Measurements from ENCODE around the gene RNU6-7. TPM values are rescaled to one million over a fixed set of nuclear protein-coding genes. Genes with fewer than 3 reads are reported as not detected.

The RNU6-7 gene
- total RNA-seq (2014; rRNA removed; shearing (Covaris generic)) = not detected in 2 replicates

DNA sequence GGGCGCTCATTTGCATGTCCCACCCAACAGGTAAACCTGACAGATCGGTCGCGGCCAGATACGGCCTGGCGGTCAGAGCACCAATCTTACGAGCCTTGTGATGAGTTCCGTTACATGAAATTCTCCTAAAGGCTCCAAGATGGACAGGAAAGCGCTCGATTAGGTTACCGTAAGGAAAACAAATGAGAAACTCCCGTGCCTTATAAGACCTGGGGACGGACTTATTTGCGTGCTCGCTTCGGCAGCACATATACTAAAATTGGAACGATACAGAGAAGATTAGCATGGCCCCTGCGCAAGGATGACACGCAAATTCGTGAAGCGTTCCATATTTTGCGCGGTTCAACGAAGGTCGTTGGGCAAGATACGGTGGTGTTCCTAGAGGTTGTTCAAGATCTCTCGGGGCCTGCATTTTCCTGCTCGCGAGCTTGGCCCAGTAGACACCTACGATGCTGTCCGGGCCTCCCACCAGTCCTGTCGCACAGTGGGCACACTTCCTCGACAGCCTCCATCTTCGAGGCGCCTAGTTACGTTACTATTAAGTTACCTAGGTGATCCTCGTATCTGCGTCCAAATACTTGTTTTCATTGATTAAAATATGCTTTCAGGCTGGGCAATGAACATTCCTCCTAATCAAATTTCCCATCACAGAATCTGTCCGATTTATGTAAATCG, at the start of gene RNU6-7:
Gene RNU6-7, plus strand, starts transcription at position 230 of the 675 bp plus-strand sequence.
- no peak for DNase-seq (ENCODE audit: low spot score)

DNA sequence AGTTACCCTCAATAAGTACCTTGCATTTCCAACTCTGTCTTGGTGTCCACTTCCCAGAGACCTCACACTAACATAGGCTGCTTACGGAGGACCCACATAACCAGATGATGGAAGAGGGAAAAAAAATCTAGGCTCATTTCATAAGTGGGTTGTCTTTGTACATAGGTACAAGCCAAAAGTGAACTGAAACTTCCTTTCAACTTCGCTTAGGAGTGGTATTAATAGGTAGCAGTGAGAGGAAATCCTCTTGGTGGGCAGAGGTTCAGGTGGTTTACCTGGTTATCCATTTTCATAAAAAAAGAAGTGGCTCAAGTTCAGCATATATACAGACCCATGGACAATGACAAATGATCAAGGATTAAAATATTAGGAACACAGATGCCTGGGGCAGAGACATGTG, 35.8 kb upstream of the RNU6-7 start:
- no peak for DNase-seq (ENCODE audit: low spot score)

DNA sequence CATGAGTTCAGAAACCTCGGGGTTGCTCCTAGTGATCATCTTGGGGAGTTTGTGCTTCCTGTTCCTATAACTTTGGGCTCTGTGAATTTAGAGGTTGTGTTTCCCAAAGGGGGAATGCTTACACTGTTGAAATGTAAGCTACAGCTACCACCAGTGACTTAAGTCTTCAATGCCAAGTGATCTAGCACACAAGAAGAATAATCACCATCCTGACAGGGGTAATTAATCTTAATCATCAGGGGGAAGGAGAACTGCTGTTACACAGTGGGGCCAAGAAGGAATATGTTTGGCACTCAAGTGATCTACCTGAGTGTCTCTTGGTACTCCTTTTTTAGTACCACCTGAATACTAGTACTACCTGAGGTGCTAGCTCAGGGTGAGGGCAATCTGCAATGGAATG, 34.9 kb upstream of the RNU6-7 start:
- DNase-seq (ENCODE audit: low spot score) = no peak

DNA sequence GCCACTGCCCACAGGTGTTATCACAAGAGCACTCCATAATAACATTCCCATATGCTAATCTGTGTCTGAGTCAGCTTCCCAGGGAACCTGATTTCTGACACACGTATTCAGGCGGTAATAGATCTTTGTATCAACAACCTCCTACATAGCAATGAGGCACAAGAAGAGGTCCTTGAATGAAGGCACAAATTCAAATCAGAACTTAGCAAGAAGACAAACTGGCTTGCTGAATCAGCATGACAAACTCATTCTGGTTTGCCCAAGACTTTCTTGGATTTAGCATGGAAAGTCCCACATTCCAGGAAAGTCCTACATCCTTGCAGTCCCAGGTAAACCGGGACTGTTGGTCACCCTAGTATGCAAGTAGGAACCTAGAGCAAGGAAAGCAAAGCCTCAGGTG, 33.9 kb upstream of the RNU6-7 start:
- no peak for DNase-seq (ENCODE audit: low spot score)

DNA sequence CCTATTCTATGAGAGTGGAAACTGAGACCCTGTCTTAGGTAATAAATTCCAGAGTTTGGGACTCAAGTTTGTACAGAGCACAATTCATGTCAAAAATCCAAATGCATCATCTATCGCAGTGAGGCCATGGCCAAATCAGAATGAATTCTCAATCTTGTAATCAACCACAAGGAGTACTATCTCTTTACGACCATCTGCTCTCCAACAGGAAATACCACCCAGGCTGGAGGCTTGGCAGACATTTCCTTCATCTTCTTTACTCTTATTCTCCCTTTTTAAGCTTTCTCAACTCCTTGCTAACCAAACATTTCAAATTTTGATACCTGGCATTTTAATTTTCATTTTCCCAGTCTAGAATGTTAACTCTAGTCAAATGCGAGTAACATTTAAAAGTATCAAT, 32.7 kb upstream of the RNU6-7 start:
- DNase-seq (ENCODE audit: low spot score) = no peak

DNA sequence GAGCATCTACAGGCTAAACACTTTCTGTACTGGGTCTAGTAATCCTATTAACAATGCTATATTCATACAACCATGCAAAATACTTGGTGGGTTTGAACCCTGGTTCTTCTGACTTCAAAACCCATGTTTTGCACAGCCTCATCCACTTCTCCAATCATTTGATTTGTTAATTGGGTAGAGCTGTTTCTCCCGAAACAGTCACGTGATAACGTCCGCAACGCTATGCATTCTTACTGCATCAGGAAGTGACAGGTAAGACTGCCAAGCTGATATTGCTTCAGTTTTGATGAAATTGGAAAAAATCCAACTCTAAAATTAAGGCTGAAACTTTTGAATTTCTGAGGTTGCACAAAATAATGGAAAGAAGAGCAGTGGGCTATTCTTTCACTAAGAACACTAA, 30.4 kb upstream of the RNU6-7 start:
- no peak for DNase-seq (ENCODE audit: low spot score)

DNA sequence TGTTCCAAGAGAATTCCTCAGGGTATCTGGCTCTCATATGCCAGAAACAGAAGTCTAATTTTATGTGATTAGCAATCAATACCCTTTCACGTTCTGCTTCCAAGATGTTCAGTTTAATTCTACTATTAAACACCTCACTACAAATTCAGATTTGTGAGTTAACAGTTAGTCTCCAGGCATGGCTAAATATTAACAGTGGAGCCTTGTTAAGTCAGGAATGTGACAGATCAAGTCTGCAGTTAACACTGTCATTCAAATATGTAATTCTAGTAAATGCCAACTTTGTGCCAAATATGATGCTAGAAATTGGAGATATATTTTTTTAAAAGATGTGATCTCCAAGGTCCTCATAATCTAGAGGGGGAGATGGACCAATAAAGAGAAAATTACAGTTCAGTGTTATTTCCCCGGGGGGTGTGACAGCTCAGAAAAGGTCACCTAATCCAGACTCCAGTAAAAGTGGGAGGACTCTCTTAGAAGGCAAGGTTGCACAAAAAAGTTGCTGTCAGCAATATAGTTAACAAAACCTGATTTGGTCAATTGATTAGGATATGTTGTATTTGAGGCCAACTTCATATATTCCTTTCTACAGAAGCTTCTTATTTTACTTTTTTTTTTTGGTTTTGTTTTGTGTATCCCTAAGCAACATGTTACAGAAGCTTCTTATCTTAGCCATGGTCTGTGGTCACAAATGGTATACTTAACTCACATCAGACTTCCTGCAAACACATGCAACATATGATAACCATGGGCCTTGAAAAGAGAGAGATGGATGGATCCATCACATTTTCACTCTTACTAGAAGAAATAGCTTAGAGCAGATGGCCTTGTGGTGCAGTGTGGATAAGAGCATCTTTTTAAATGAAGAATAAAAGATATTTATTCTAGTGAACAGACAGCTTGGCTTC, 18.4 kb upstream of the RNU6-7 start:
- DNase-seq (ENCODE audit: low spot score) = no peak

DNA sequence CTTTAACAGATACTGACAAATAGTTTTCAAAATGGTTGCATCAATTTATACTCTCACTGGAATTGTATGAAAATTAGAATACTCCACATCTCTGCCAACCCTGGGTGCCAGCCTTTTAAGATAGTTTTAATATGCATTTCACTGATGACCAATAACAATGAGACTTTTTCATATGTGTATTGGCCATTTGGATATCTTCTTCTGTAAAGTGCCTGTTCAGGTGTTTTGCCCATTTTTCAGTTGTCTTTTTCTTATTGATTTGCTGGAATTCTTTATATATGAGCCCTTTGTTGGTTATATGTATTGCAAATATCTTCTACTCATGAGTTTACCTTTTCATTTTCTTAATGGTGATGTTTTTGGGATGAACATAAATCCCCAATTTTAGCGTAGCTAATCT, 16.7 kb upstream of the RNU6-7 start:
- no peak for DNase-seq (ENCODE audit: low spot score)

DNA sequence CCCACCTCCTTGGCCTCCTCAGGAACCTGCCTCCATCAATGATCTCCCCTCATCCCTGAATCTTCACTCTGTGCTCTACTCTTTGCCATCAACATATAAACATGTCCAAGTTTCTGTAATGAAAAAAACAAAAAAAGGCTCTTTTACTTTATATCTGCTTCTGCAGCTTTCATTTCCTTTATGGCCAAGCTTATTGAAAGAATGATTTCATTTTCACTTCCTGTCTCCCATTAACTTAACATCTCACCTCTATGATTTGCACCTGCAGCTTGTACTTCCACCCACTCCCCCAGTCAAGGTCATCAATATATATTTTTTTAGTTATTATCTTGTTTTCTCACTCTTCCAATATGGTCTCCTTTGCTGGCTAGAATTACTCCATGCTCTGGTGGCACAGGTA, 15.6 kb upstream of the RNU6-7 start:
- DNase-seq (ENCODE audit: low spot score) = no peak

DNA sequence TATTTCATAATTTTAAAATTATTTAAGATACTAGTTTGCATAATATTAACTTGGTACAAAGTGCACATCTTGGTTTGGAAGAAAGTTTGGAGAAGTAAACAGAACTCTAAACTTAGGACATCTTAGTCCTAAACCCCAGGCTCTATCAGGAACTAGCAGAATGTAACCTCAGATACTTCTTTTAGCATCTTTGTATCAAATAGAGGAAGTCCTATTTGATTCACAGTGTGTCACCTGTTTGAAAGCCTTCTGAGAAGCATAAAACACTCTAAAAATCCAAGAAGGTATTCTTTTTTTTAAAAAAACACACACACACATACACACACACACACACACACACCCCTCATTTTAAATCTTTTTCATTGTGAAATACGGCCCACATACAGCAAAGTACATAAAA, 12.0 kb upstream of the RNU6-7 start:
- no peak for DNase-seq (ENCODE audit: low spot score)

DNA sequence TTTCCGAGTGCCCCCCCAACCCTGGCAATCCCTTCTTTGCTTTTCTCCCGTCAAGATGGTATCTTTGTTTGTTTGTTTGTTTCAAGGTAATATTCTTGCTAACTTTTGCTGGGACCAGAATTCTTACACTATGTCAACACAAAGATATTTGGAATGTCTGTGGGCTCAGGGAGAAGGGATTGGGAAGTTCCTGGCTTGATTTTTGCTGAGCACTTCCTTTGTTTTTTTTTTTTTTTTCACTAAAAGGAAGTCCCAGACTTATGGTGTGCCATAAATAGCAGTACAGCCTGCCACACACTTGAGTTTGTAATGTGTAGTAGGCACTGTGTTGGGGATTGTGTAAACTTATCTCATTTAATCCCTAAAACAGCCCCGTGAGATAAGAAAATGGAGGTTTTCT, 11.2 kb upstream of the RNU6-7 start:
- no peak for DNase-seq (ENCODE audit: low spot score)

DNA sequence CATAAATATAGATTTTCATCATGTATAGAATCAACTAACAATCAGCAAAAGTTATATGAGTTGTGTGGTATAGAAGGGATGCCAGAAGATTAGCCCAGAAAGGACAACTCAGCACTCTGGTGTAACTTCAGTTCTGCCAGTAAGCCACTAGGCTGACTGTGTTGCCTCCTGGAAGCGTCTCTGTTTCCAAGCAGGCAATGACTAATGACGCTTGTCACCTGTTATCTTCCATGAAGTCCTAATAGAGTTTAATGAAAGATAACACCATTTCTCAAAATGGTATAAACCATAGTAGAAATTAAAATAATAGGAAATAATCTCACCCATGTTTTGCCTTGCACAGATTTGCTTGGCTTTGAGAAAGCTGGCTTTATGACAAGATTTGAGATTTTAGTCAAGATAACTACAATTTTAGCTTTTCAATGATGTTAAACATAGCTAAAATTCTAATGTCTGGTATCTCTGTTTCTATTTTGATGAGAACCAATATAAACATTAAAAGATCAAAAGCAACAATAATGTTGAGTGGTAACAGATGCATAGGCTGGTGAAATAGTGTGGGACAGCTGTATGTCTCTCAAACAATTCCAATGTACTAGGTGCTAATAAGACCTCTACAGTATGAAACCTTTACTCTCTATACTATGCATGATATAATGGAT, 9.0 kb upstream of the RNU6-7 start:
- no peak for DNase-seq (ENCODE audit: low spot score)

DNA sequence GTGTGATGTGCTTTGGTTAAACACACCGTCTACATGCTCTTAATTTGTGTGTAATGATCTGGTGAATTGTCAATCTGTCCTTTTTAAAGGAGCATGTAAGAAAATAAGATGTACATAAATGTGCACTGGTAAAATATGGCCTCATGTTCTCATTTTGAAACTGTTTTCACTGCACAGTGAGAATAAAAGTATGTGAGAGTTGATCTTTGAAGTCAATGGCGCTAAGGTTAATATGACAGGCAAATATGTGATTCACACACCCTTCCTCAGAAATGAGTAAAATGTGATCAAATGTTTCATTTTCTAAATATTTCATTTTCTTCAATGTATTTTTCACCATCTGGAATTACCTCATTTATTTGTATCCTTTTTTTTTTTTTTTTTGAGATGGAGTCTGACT, 8.3 kb upstream of the RNU6-7 start:
- no peak for DNase-seq (ENCODE audit: low spot score)

DNA sequence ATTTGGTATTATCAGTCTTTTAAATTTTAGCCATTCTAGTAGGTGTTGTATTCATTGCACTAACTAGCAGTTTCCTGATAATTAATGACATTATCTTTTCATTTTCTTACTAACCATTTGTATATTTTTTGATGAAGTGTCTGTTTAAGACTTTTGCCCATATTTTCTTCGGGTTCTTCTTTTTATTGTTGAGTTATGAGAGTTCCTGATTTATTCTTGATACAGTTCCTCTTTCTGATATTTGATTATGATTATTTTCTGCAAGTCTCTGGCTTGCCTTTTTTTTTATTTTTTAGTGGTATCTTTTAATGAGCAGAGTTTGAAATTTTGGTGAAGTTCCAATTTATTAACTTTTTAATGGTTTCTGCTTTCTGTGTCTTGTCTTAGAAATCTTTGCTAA, 6.2 kb upstream of the RNU6-7 start:
- DNase-seq (ENCODE audit: low spot score) = no peak

DNA sequence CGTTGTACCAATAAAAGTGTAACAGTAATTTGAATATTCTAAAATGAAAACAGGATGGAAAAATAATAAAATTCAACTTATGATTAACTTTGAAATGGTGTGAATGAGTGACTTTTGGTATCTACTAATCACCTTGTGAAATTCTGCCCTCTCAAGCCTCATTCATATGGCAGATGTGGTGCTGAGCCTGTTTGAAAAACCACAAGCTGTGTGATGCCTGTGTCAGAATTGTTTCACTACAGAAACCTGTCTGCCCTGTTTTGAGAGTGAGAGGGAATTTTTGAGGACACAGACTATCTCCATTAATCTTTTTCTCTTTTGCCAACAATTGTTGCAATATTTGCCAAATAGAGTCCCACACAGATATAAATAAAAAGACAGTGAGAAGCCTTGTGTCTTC, 3.9 kb upstream of the RNU6-7 start:
- DNase-seq (ENCODE audit: low spot score) = no peak

DNA sequence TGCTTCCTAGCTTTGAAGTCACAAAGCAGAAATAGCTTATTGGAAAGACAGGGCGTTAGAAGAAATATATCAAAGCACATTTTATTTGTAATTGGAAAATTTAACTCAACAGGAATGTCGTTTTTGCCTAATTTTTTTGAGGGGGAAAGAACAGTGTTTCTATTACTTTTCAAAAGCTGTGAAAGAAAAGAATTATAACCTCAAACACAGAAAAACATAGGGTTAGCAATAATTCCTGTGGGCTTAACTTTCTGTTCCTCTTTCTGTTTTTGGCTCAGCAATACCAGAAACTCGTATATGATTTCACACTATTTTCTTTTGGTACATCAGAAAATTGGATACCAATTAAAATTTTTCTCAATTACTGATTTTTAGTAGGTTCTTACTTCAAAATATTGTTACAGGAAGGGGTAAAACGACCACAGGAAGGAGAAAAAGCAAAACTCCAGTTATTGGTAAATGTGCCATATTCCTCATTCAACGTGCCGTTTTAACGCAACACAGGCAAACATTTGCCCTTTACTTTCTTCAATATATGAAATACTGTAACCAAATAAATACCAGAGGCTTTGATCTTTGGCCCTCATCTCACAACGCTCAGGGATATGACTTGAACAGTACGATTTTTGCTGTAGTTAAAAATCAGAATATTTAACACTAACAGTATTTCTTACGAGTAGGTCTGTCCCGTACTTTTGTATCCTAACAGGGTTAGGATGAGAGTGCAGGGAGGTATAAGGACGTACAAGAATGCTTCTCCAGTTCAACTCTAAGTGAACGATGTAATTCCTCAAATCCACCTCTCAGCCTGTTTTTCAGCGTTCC, 1.3 kb upstream of the RNU6-7 start:
- DNase-seq (ENCODE audit: low spot score) = no peak

DNA sequence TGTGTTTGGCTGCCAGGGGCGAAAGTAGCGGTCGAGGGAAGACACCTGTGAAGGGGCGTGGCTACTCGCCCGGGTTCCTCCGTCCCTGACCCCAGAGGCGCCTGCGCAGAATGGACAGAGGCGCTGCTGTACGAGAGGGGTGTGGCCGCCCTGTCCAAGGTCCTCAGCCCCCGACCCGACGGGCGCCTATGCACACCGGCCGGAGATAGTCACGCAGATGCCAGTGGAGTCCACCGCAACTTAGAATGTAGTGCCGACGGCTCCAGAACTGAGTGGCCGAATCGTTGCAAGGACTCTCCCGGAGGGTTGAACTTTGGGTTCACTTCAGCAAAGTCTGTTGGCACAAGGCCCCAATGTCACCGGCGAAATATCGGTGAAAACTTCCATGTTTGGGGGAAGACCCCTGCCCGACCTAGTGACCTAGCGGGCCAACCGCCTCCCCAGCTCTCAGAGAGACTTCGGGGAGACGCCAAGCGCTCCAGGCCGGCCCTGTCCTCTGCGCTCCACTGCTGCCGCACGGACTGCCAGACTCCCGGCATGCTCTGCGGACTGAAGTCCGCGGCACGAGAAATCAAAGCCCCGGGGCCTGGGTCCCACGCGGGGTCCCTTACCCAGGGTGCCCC, 541 bp upstream of the RNU6-7 start:
- DNase-seq (ENCODE audit: low spot score) = peak; percentile 19

DNA sequence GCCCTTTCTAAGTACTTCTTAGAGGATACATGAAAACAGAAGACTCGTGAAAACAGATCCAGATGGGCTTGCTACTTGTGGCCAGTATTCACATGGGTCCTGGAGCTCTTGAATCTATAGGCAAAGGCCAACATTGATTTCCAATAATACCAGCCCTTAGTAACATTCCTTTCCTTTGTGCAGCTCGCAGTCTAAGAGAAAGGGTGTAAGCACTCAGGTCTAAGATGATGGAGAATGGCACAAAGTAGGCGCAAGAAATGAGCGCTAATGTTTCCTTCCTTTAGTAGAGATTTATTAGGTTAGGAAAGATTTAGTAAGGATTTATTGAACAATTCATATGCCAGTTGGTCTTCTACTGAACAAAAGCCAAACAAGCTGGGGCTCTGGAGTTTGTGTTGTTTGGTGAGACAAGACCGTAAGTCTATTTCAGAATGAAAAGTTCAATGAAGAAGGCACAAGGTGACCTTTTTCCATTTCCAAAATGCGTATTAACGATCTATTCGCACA, 699 bp downstream of the RNU6-7 start:
- DNase-seq (ENCODE audit: low spot score) = no peak

DNA sequence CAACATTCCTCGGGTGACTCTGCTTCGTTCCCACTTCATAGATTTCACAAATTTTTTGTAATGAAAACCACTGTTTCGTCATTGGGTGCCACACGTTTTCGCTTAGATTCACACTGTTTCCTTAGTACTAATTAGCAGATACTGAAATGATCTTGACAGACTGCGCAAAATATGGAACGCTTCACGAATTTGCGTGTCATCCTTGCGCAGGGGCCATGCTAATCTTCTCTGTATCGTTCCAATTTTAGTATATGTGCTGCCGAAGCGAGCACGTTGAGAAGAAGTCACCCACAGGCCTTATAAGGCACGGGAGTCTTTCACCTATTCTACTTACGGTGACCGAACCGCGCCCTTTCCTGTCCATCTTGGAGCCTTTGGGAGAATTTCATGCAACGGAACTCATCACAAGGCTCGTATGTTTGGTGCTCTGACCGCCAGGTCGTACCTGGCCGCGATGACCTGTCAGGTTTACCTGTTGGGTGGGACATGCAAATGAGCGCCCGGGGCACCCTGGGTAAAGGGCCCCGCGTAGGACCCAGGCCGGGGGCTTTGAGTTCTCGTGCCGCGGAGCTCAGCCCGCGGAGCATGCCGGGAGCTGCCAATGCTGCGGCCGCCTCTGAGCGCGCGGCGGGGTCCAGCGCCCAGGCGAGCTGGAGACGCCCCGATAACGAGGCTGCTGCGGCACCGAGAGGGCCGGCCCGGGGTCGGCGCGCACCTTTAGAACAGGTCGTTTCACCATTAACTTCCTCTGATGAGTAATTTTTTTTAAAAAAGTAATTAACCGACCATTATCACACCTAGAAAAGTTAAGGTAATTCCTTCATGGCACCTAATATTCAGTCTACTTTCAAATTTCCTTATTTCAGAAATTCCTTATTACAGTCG, 1.4 kb downstream of the RNU6-7 start, which contains the start of gene RNU6-8:
Gene RNU6-8, minus strand, starts transcription at position 272 of the 885 bp plus-strand sequence.
- DNase-seq (ENCODE audit: low spot score) = peak; percentile 60

DNA sequence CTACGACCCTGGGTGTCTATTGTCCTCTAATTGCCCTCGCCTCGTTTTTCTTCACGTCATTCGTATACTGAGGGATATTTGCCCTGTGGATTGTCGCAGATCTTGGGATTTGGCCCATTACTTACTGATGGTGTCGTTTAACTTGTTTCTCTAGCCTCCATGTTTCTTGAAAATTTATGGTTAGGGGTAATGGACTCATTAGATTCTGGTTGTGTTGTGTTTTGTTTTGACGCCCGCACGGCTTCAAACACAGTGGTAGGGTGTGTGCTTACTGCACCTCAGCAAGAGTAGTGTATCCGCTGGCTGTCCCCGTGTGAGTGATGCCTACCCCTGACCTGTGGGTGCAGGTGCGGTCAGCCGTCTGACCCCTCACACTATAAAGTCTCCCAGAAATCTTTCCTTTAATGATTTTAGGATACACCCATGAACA, 2.1 kb downstream of the RNU6-7 start:
- no peak for DNase-seq (ENCODE audit: low spot score)

Measured in A172 (cell line).